ENCODE results near the gene ACOT11.

DNA sequence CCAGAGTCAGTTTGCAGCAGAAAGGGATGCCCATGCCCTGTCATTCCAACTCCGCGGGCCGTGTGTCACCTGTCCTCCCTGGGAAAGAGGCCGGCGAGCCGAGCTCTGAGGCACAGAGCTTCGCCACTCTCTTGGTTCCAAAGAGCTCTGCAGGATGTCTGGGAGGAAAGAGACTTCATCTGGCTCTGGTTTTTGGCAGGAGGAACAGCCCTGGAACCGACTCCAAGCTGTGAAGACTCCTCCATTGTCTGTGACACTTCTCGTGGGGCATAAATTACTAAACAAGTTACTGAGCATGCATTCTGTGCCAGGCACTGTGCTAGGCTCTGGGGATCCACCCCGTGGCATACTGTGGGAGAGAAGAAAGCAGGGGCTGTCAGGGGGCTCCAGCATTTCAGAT is 79.2 kb downstream of the ACOT11 start:
- TF ChIP-seq MXI1 (IDR thresholded peaks at IDR 0.05; ENCODE audit: borderline replicate concordance, low read depth, low read length) (no peak), FOS (IDR thresholded peaks at IDR 0.05; ENCODE audit: low read depth, low read length) (no peak), MAFK (IDR thresholded peaks at IDR 0.05; ENCODE audit: low read depth, low read length) (no peak), RFX5 (IDR thresholded peaks at IDR 0.05; ENCODE audit: low read depth, low read length) (no peak), POLR2A (IDR thresholded peaks at IDR 0.05; ENCODE audit: low read depth, low read length) (no peak), BHLHE40 (IDR thresholded peaks at IDR 0.05; ENCODE audit: low read depth, low read length) (no peak), RAD21 (IDR thresholded peaks at IDR 0.05; ENCODE audit: low read length) (no peak)
- TF ChIP-seq, protein P1, sequence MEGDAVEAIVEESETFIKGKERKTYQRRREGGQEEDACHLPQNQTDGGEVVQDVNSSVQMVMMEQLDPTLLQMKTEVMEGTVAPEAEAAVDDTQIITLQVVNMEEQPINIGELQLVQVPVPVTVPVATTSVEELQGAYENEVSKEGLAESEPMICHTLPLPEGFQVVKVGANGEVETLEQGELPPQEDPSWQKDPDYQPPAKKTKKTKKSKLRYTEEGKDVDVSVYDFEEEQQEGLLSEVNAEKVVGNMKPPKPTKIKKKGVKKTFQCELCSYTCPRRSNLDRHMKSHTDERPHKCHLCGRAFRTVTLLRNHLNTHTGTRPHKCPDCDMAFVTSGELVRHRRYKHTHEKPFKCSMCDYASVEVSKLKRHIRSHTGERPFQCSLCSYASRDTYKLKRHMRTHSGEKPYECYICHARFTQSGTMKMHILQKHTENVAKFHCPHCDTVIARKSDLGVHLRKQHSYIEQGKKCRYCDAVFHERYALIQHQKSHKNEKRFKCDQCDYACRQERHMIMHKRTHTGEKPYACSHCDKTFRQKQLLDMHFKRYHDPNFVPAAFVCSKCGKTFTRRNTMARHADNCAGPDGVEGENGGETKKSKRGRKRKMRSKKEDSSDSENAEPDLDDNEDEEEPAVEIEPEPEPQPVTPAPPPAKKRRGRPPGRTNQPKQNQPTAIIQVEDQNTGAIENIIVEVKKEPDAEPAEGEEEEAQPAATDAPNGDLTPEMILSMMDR (conservative IDR thresholded peaks at IDR 0.05; ENCODE audit: low read depth, low read length) = no peak
